HG02852 (cell line): ENCODE data around the gene KCNJ14.

Experiments used
- ATAC-seq: cut with Tn5 transposase; IDR thresholded peaks from one replicate; pipeline ENCODE4 v1.9.1; 2021; ENCODE audit warnings: mild to moderate bottlenecking, moderate library complexity; ENCODE audit not compliant: unreplicated experiment

Gene KCNJ14

DNA sequence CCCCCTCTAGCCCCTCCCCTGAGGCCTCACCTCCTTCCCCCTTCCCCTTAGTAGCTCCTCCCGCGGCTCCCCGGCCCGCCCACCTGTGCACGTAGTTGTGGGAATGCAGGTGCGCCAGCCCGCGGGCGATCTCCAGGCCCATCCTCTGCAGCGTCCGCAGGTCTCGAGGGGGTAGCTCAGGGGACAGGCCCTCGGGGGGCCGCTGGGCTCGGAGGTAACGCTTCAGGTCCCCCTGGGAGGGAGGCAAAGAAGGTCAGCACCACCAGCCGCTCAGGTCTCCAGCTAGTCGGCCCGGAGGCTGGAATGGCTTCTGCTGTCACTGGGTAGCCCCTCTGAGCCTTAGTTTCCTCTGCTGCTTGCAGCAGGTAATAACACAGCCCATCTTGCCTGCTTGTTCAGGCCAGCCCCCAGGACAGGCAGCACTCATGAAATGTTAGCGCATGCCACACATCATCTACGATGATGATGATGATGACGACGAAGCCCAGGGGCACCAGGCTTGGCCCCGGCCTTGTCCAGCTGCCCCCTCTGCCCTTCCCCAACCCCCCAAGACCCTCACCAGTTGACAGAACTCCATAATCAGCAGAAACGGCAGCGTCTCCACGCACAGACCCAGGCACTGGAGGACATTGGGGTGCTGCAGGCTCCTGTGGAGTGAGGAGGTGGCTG is 47.1 kb downstream of the KCNJ14 start:
- ATAC-seq = no peak

DNA sequence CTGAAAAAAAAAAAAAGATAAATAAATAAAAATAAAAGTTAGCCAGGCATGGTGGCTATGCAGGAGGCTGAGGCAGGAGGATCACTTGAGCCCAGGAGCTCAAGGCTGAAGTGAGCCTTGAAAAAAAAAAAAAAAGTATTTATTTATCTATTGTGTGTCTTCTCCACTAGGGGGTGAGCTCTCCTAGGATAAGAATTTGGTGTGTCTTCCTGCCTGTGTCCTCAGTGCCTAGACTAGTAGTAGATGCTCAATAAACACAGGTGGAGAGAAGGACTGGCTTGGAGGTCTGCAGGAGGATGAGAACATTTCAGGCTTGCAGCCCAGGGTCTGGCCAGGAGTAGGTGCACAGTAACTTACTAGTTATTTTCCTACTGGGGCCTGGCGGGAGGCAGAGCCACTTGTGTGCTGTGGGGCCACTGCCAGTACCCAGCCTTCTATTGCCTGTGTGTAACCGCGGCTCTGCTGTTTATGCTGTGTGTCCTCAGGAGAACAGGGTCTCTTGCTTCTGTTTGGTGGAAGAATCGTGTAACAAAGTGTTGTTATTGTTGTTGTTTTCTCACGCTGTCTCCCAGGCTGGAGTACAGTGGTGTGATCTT is 50.9 kb downstream of the KCNJ14 start:
- no peak for ATAC-seq

DNA sequence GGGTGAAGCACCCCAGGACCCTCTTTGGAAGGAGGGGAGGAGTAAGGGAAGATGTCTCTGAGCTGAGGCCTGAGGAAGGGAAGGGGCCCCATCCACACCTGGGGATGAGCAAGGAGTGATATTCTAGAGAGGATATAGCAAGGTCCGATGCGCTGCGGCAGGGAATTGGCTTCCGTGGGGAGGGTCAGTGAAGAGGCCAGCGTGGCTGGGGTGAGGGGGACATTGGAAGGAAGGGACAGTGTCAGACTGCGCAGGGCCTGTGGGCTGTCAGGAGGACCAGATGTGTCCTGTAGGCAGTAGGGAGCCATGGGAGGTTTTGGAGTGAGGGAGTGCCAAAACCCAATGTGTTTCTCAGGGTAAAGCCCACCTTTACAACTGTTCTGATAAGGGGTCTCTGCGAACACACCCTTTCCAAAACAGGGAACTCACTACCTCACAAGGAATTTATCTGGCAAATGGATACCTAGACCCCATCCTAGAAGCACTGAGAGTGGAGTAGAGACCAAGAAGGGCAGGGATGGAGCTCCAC is 52.6 kb downstream of the KCNJ14 start:
- ATAC-seq = no peak

DNA sequence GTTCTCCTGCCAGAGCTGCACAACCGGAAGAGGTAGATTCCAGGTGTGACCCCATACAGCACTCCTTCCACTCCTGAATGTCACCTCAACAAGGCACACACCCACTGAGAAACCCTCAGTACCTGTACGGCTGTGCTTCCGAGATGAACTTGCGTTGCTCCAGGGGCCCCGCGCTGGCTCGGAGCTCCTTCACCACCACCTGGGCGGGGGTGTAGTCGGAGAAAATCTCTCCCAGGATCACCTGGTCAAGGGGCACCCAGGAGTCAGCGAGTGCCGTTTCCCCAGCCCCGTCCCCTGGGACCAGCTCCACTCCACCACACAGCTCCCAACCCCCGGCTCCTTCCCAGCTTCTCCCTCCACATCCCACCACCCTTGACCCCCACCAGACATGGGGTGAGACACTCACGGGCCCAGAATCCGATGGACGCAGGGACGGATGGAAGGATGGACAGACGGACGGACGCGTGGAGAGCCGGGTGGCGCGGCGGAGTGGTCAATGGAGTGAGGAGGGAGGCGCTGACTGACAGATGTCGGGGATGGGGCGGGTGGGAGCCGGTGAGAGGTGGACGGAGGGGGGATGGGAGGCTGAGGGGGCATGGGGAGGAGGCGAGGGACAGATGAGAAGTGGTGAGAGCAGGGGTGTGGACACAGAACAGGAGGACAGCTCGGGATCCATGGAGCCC is 53.5 kb downstream of the KCNJ14 start:
- no peak for ATAC-seq

DNA sequence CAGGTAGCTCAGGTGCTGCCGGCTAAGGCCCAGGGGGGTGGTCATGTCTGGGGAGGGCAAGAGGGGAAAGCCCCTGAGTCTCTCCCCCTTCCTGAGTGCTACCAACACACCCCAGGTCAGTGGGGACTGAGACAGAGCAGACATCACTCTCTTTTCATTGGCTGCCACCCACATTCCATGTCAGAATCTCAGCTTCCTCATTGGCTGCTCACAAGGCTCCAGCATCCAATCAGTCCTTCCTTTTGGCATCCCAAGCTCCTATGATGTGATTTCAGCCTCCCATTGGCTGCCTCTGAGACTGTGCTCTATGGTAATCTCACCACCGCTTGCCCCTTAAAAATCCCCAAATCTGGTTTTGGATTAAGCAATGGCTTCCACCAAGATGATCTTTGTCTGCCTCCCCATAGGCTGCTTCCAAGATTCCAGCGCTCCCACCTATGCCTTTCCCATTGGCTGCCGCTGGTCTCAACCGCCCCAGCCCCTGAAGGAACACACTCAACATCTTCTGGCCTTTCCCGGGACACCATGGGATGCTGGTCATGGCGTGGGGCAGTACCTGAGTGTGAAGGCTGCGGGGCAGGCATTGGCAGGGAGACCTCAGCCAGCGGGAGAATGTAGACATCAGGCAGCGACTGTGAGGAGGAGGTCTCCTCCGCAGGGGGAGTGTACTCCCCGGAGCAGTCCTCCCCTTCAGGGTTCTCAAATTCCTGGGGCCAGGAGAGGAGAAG is 54.3 kb downstream of the KCNJ14 start:
- ATAC-seq = no peak

DNA sequence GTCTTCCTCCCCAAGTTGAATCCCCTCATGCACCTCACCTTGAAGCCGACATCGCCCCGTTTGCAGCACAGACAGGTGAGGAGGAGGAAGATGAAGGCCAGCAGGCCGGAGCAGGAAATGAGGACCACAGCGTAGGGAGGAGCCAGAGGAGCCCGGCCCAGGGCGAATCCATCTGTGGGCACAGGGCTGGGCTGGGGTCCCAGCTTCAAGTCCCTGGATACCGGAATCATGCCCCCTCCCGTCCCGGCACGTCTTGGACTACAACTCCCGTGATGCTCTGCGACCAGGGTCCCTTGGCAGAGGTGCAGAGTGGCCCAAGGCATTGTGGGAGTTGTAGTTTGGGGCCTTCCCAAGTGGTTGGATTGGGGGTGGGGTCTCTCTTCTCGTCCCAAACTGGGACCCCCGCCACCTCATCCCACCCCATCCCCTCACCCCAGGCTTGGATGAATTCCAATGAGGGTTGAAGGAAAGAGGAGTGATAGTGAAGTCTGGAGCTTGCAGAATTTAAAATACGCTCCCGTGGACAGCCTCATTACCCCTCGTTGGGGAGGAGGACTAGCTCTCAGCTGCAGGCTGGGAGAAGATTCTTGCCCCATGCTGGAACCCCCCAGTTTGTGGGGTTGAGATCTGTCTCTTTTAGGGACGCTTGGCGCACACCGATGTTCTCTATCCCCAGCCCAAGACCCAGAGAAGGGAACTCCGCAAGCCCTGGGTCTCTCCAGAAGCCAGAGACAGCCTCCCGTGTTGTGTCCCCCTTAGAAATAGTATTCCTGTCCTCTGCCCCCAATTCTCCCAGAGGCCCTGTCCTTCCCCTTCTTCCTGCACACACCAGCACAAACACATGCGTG is 55.3 kb downstream of the KCNJ14 start:
- ATAC-seq = no peak

DNA sequence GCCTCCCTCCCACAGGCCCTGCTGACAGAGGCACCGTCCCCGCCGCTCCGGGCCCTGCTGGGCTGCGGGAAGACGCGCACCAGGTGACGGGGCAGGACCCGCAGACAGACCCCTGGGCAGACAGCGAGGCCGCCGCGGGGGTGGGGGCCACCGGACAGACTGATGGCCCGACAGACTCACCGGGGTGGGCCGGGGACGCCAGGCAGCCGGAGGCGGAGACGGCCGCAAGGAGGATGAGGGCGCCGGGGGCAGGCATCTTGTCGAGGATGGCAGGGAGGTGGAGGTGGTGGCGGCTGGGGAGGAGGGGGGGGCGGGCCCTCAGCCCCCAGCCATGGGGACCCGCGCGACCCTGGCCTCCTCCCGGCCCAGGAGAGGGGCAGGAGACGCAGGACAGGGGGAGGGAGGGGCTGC is 56.0 kb downstream of the KCNJ14 start:
- no peak for ATAC-seq

DNA sequence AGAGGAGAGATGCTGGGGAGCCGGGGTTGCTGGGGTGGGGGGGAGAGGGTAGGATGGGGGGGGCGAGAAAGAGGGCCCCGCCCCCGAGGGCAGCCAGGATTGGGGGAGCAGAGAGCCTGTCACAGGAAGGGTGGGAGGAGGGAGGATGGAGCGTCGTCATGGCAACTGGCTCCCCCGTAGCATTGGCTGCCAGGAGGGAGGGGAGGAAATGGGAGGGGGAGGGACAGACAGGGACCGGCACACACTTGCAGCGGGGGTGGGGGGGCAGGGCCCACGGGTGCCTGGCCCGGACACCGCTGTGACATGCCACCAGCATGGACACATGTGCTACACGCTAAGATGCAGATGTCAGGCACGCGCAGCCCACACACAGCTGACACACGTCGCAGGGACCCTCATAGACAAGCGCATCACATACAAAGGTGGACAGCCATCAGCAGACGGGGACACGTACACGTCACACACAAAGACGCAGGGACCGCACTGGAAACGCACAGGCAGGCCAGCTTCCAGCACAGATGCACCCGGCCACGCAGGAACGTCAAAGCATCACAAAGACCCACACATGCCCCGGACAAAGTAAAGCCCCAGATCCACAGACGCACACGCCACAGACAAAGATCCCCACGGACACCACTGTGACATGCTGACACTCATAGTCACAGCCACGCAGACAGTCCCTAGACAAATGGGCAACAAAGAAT is 56.6 kb downstream of the KCNJ14 start, which contains the start of gene LMTK3:
LMTK3 (minus strand) TSS at position 36 of the 704 bp plus-strand sequence. CDS start 259 bp downstream, outside the sequence.
- no peak for ATAC-seq

DNA sequence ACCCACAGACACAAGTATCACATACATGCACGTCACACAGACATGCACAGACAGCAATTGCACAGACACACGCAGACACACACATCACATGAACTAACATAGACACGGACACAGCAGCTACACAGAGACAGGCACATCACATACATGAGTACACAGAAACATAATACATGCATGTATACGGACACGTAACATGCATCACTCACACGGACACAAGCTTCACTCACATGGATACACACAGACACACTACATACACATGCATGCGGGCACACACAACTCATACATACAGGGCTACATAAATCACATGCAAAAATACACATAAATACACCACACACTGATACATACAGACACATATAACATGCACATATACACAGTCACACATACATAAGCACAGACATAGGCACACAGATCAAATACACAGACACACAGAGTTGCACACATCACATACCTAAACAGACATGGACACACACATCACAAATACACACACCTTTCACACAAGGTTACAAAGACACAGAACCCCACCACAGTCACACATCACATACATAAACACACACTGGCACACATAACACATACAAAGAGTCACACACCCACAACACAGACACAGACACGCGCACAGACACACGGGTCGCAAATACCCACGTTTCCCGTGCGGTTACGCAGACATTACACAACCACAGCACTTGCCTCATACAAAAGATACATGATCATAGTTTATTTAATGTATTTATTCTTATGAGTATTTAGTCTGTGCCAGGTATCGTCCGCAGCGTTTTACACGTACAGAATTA is 57.3 kb downstream of the KCNJ14 start:
- ATAC-seq = no peak

DNA sequence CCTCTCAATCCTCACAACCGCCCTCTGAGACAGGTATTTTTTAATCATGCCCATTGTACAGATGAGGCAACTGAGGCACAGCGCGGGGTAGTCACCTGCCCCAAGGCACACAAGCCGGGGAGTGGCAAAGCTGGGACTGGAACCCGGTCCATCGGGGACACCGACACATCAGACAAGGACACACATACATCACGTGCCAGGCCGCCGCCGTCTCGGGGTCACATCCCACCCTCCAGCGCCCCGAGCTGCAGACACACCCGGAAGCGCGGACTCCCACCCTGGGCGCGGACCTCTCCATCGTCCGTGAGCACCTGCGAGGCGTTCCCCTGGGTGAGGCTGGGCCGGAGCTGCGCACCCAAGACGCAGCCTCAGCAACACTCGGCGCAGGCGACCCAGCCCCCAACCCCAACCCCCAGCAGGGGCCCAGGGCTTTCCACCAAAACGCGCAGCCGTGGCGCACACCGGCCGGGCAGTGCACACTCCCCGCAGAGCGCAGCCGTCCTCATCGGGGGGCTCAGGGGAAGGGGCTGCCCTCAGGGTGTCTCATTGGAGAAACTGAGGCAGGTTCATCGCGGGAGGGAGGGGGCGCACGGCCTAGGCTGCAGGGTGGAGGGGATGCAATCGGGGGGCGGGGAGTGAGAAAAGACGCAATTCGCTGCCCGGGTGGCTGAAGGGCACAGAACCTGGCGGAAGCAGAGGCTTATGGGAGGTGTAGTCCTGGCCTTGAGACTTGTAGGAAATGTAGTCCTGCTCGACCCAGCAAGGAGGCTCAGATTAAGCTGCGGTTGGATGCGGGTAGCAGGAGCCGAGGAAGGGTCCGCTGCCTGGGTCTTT is 58.1 kb downstream of the KCNJ14 start:
- ATAC-seq = no peak

DNA sequence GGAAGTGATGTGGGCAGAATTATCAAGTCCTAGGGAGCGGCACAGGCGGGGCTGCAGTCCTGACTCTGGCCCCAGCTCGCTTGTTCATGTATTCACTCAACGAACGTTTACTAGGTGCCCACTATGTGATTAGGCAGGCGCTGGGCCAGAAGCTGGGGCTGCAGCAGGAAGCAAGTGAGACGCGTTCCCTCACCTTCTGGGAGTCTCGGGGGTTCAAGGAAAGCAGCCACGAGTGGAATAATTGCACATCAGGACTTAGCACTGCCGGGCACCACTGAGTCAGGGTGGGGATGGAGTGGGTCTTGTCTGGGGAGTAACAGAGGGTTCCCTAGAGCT is 58.7 kb downstream of the KCNJ14 start:
- ATAC-seq = no peak

DNA sequence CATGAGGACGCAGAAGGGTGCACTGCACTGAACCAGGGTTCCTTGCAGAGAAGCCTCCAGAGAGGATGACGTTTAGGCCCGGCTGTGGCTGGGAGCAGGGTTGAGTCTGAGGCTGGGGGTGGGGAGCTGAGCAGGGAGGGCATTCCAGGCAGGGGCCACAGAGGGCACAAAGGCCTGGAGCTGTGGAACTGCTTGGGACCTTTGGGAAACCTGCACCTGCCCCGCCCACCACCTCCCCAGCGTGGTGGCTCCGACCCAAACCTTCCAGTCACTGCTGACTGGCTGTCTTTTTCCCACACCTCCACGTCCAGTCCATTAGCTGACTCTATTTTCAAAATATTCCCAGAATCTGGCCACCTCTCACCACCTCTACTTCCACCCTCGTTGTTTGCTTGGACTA is 61.2 kb downstream of the KCNJ14 start:
- ATAC-seq = no peak
